ENCODE measurements around the gene NAGS. TPM values are rescaled to one million over a fixed set of nuclear protein-coding genes. Genes with fewer than 3 reads are reported as not detected.

NAGS gene
- total RNA-seq, 3 donors from 2014 or later (not counting 1 experiment from before 2014, with no cell fraction given): 0.92 to 1.7 (median 1.1) TPM

- Mint-ChIP-seq H3K36me3 (no peaks in the 10 kb centered on the region), H3K27me3 (ENCODE audit: low read depth in 2 of 2) (no peaks in the 10 kb centered on the region), H3K4me3 (no peak overlapping the region), H3K27ac (no peak overlapping the region), H3K4me1 (peaks cover 8 to 27% of the 10 kb centered on the region in 2 donors), H3K9me3 (no peaks in the 10 kb centered on the region)
- TF ChIP-seq CTCF (IDR thresholded peaks at IDR 0.05): no peak
- WGBS (ENCODE audit: insufficient coverage): 91% methylated on average over 3 of the region's 6 CpGs
- no peak for DNase-seq
- intact Hi-C loops (cut with micrococcal nuclease): loop anchor here (5.0 kb wide), 1 partner anchor 33 kb away; no protein-coding TSS in a partner anchor
- H3K4me1 ChIP-seq (ENCODE audit: control insufficient read depth, insufficient read depth, low read length): no peaks in the 10 kb centered on the region
- no peaks in the 10 kb centered on the region for H3K27me3 ChIP-seq (ENCODE audit: control insufficient read depth, insufficient read depth, low read length)
- H3K9me3 ChIP-seq (ENCODE audit: control insufficient read depth, insufficient read depth, low read length): no peaks in the 10 kb centered on the region
- H3K4me3 ChIP-seq (ENCODE audit: low read length): no peak overlapping the region
- H3K36me3 ChIP-seq (ENCODE audit: control insufficient read depth, insufficient read depth, low read length): peaks cover 39% of the 10 kb centered on the region
- no peak for ATAC-seq
- H3K27ac ChIP-seq (ENCODE audit: low read length): no peak overlapping the region
These were observed 35.6 kb downstream of the NAGS start for GRCh38 chr17:44039829-44040635.

GRCh38 chr17:44043272-44043696 is 38.9 kb downstream of the NAGS start:
- no peaks in the 10 kb centered on the region for H3K27me3 ChIP-seq (ENCODE audit: control insufficient read depth, insufficient read depth, low read length)
- Mint-ChIP-seq H3K36me3 (no peaks in the 10 kb centered on the region), H3K4me3 (no peak overlapping the region), H3K4me1 (peaks cover 8 to 27% of the 10 kb centered on the region in 2 donors), H3K27me3 (ENCODE audit: low read depth in 2 of 2) (no peaks in the 10 kb centered on the region), H3K27ac (peak overlapping the region in 1 of 2 donors; percentile 44), H3K9me3 (no peaks in the 10 kb centered on the region)
- intact Hi-C loops (cut with micrococcal nuclease): loop anchor here (5.0 kb wide), 1 partner anchor 36 kb away; no protein-coding TSS in a partner anchor
- no peak for TF ChIP-seq CTCF (IDR thresholded peaks at IDR 0.05)
- H3K4me1 ChIP-seq (ENCODE audit: control insufficient read depth, insufficient read depth, low read length): no peaks in the 10 kb centered on the region
- no peak for DNase-seq
- no peaks in the 10 kb centered on the region for H3K9me3 ChIP-seq (ENCODE audit: control insufficient read depth, insufficient read depth, low read length)
- no peak overlapping the region for H3K27ac ChIP-seq (ENCODE audit: low read length)
- ATAC-seq: no peak
- H3K36me3 ChIP-seq (ENCODE audit: control insufficient read depth, insufficient read depth, low read length): peaks cover 19% of the 10 kb centered on the region
- H3K4me3 ChIP-seq (ENCODE audit: low read length): no peak overlapping the region
- 91% methylated on average over 3 of the region's 4 CpGs for WGBS (ENCODE audit: insufficient coverage)

- H3K4me1 ChIP-seq (ENCODE audit: control insufficient read depth, insufficient read depth, low read length): no peaks in the 10 kb centered on the region
- H3K4me3 Mint-ChIP-seq: no peak overlapping the region
- peaks cover 8 to 27% of the 10 kb centered on the region in 2 donors for H3K4me1 Mint-ChIP-seq
- H3K27me3 Mint-ChIP-seq (ENCODE audit: low read depth in 2 of 2): no peaks in the 10 kb centered on the region
- peaks cover 13% of the 10 kb centered on the region for H3K36me3 ChIP-seq (ENCODE audit: control insufficient read depth, insufficient read depth, low read length)
- DNase-seq (no peak), ATAC-seq (no peak)
- intact Hi-C loops (cut with micrococcal nuclease): loop anchor here (5.0 kb wide), 1 partner anchor 37 kb away; no protein-coding TSS in a partner anchor
- H3K36me3 Mint-ChIP-seq: no peaks in the 10 kb centered on the region
- no peak overlapping the region for H3K4me3 ChIP-seq (ENCODE audit: low read length)
- no peak overlapping the region for H3K27ac ChIP-seq (ENCODE audit: low read length)
- H3K9me3 Mint-ChIP-seq: no peaks in the 10 kb centered on the region
- TF ChIP-seq CTCF (IDR thresholded peaks at IDR 0.05): no peak
- H3K27me3 ChIP-seq (ENCODE audit: control insufficient read depth, insufficient read depth, low read length): no peaks in the 10 kb centered on the region
- H3K27ac Mint-ChIP-seq: no peak overlapping the region
- 100% methylated on average over 1 of the region's 1 CpG for WGBS (ENCODE audit: insufficient coverage)
- no peaks in the 10 kb centered on the region for H3K9me3 ChIP-seq (ENCODE audit: control insufficient read depth, insufficient read depth, low read length)
These were observed 39.6 kb downstream of the NAGS start for GRCh38 chr17:44044071-44044470.

Measured in natural killer cell (primary cell).